ENCODE data around the gene OR5I1.
"Not testable (repeated sequence)": the region's sequence is repeated elsewhere in the genome, so short reads cannot be mapped to it uniquely, and the experiment has no call there.

OR5I1 gene

DNA sequence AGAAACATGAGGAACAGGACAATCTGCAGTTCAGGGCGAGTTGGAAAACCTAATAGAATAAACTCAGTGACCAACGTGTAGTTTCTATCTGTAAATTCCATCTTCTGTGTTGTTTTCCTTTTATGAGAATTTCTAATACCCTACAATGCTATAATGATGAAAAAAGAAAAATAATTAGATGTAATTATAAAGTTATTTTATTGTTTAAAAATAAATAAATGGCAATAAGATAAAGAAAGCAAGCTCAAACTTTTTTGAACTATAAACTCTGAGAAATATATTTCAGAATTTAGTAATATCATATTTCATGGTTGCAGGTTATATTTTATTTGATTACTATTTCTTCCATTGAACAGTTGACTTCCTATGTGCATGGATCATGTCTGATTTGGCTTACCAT lies at the start of gene OR5I1:
Gene OR5I1 (minus strand): TSS at position 101 of the 400 bp plus-strand sequence. CDS start 0 bp downstream, at position 101.
- DNase-seq (ENCODE audit: low read depth) = no peak
- H3K4me3 ChIP-seq (ENCODE audit: low read depth, low read length) = no peak within 1 kb of the TSS

GRCh38 chr11:55970935-55971334 lies 34.7 kb upstream of the OR5I1 start:
- H3K4me3 ChIP-seq (ENCODE audit: low read depth, low read length) = no peak overlapping the region
- DNase-seq (ENCODE audit: low read depth) = no peak

DNA sequence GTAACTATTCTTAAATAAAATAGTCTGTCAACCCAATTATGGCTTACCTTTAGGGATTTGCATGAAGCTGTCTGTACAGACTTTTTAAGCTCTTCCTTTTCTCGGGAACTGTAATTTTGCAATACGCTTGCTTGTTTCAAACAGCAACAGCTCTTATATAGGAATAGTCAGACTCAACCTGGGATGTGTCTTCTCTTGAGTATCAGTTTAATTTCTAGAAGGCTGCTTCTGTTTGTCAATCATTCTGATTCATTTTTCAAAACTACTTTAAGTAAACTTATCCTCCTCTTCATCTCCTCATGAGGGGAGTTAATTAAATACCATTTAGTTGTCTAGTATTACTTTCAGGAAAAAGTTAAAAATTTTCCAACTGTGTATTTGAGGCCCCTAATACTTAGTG lies 33.6 kb upstream of the OR5I1 start, which contains the start of gene OR10AG1:
Gene OR10AG1 (minus strand): TSS at position 101 of the 400 bp plus-strand sequence. CDS start 38 bp downstream, at position 63.
- no peak for DNase-seq (ENCODE audit: low read depth)
- H3K4me3 ChIP-seq (ENCODE audit: low read depth, low read length) = no peak within 1 kb of the TSS

DNA sequence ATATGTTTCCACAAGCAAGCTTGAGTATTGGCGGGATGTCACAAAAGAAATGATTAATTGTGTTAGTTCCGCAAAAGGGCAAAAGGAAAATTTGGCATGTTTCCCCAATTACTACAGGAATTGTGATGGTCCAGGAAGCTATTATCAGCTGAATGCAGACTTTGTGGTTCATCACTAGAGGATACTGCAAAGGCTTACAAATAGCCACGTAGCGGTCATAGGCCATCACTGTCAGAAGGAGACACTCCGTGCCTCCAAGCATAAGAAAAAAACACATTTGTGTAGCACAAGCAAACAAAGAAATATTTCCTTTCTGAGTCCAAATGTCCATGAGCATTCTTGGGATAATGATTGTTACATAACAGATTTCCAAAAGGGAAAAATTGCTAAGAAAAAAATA lies 31.7 kb upstream of the OR5I1 start:
- no peak overlapping the region for H3K4me3 ChIP-seq (ENCODE audit: low read depth, low read length)
- DNase-seq (ENCODE audit: low read depth) = no peak

DNA sequence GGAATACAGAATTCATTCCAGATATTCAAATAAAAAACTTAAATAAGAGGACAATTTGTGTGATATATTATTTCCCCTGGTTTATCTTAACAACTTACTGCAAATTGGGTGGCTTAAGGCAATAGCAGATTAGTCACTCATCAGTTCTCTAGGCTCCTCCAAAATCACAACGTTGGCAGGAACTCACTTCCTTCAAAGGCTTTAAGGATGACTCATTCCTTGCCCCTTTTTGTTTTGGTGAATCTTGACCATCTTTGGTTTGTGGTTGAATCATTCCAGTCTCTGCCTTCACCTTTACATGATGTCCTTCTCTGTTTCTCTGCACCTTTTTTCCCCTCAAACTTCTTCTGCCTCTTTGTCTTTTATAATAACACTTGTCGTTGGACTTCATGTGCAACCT lies 30.2 kb upstream of the OR5I1 start:
- no peak for DNase-seq (ENCODE audit: low read depth)
- H3K4me3 ChIP-seq (ENCODE audit: low read depth, low read length) = no peak overlapping the region

DNA sequence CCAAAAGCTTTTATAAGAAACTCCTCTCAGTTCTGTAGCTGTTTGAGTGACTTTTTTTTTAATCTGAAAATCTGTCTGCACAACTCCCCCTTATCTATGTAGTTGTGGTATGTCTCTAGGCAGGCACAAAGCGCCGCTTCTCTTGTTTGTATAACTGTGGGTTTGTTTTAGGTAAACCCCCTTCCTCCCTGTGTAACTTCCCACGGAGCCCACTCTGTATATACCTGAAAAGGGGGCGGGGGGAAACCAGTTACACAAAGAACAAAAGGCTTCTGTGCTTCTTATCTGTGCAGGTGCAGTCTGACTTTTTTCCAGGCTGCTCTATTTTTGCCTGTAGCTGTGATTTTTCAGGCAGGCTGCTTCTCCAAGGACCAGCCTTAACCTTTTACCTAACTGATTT lies 20.3 kb upstream of the OR5I1 start:
- DNase-seq (ENCODE audit: low read depth) = no peak
- H3K4me3 ChIP-seq (ENCODE audit: low read depth, low read length) = no peak overlapping the region

GRCh38 chr11:55949330-55949729 lies 13.1 kb upstream of the OR5I1 start:
- H3K4me3 ChIP-seq (ENCODE audit: low read depth, low read length) = no peak overlapping the region
- no peak for DNase-seq (ENCODE audit: low read depth)

DNA sequence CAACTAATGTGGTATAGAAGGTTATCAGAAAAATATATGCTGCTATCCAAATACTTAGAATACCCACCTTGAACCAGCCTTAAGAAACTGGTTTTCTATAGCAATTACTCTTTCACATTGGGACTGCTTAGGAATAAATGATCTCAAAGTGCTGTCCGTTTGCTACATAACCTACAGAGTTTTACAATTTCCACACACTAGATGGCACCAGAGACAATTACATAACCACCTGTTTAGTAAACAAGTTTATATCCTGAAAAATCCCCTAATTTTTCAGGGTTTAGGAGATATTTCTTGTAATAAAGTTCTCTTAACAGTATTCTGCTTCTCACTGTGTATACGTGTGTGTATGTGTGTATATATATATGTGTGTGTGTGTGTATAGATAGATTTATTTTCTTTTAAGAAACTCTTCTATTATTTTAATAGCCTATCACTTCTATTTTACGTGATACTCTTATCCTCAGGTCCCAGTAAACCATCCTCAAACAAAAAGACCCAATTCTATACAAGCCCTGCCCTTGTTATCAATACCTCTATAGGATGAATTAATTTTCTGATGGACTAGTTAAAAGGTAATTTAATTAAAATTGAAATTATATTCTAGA lies 6.7 kb upstream of the OR5I1 start:
- DNase-seq (ENCODE audit: low read depth) = no peak
- no peak overlapping the region for H3K4me3 ChIP-seq (ENCODE audit: low read depth, low read length)

DNA sequence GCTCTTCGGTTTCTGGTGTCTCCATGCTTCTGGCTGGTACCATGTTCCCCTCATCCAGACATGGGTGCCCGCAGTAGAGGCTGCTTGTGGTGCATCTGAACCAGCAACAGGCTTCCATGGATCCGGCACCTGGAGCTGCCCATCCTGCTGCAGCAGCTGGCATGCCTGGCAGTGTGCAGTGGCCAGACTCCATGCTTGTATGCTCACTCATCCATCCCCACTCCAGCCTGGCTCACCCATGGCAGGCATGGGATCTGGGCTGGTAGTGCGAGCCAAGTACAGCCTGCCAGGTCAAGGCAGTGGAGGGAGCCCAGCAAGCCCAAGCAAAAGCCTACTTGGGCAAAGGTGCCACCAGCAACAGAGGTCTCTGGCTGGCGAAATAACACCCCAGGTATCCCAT lies 15.7 kb downstream of the OR5I1 start:
- no peak overlapping the region for H3K4me3 ChIP-seq (ENCODE audit: low read depth, low read length)
- no peak for DNase-seq (ENCODE audit: low read depth)

- no peak for DNase-seq (ENCODE audit: low read depth)
- H3K4me3 ChIP-seq (ENCODE audit: low read depth, low read length) = no peak within 1 kb of the TSS
Measured at GRCh38 chr11:55914482-55914881, 21.7 kb downstream of the OR5I1 start, which contains the start of gene OR5W2. Gene OR5W2 (minus strand): TSS chr11:55914582. CDS start chr11:55914582, 0 bp downstream.

DNA sequence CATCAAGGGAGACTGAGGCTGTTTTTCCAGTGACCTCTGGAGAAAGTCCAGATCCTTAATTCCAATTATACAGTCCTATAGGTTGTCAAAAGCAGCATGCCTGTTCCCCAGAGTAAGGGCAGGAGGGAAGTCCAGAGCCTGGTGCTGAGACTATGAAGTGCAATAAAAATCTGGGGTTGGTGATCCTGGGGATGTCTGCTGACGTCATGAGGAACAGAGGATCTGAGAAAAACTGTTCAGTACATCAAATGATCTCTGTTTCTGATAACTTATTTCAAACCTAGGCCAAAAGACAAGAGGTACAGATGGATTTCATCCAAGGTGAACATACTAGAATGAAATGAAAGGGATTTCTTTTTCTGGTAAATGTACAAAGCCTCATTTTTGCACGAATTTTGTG lies 33.9 kb downstream of the OR5I1 start:
- no peak overlapping the region for H3K4me3 ChIP-seq (ENCODE audit: low read depth, low read length)
- no peak for DNase-seq (ENCODE audit: low read depth)

DNA sequence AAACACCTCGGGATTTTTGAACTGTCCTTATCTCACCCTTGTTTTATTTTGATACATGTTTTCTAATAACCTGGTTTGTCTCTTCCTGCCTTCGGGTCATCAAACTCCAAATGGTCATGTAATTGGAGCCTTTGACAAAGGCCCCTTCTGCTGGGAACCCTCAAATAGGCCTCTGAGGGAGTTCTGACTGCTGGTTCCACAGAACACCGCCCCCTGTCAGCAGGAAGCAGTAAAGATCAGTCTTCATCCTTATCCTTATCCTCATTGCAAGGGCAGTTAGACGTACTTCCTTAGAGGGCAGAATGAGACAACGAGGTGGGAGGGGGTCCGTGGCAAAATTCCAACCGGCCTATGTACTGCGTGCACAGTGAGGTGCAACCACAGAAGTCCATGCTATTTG lies 41.0 kb downstream of the OR5I1 start:
- no peak for DNase-seq (ENCODE audit: low read depth)
- H3K4me3 ChIP-seq (ENCODE audit: low read depth, low read length) = no peak overlapping the region

DNA sequence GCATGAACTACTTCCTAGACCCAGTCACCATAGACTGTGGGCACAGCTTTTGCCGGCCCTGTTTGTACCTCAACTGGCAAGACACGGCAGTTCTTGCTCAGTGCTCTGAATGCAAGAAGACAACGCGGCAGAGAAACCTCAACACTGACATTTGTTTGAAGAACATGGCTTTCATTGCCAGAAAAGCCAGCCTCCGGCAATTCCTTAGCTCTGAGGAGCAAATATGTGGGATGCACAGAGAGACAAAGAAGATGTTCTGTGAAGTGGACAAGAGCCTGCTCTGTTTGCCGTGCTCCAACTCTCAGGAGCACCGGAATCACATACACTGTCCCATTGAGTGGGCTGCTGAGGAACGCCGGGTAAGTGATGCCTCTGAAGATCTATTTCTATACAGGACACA lies 50.7 kb downstream of the OR5I1 start:
- DNase-seq (ENCODE audit: low read depth); H3K4me3 ChIP-seq (ENCODE audit: low read depth, low read length): not testable (repeated sequence)
